SH-SY5Y (cell line): Measurements from ENCODE around the gene TMEM119.

ENCODE experiments used
- GATA2 ChIP-seq: IDR thresholded peaks from 2 replicates; pipeline ENCODE4 v1.6.1; 2011; ENCODE audit warnings: mild to moderate bottlenecking, low read depth, low read length
- GATA3 ChIP-seq: IDR thresholded peaks from 2 replicates; pipeline ENCODE4 v1.6.1; 2011; ENCODE audit warnings: low read depth, mild to moderate bottlenecking, low read length, moderate library complexity

Gene TMEM119

DNA sequence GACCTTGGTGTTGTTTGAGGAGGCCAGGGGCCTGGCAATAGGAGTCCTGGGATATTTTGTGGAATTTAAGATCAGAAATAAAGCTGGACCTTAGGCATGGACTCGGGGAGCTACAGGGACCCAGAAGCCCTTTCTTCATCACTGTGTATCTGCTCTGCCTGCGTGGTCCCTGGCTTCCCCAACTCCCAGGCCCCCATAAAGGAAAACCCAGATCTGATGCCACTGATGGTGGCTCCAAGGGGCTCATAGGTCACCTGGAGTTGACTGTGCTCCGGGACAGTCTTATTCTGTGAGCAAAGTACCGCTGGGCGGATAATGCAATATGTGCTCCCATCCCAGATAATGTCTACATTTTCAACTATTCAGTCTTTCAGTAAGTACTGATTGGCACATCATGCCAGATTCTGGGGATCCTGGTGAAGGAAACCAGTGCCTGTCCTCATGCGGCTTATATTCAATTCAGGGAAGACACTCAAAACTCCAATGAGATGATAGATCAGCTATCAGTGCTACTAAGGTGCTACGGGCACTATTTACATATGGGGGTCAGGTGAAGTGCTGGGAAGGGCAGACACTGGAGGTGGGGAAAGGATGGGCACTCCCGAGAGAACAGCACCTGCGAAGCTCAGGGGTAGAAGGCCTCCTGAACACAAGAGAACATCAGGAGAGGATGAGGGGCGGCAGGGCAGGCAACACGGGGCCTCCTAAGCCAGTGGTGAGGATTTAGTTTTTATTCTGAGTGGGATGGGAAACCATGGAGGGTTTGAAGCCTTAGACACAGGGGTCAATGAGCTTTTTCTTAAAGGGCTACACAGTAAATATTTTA is 41.3 kb upstream of the TMEM119 start:
- TF ChIP-seq GATA2 (no peak), GATA3 (no peak)

DNA sequence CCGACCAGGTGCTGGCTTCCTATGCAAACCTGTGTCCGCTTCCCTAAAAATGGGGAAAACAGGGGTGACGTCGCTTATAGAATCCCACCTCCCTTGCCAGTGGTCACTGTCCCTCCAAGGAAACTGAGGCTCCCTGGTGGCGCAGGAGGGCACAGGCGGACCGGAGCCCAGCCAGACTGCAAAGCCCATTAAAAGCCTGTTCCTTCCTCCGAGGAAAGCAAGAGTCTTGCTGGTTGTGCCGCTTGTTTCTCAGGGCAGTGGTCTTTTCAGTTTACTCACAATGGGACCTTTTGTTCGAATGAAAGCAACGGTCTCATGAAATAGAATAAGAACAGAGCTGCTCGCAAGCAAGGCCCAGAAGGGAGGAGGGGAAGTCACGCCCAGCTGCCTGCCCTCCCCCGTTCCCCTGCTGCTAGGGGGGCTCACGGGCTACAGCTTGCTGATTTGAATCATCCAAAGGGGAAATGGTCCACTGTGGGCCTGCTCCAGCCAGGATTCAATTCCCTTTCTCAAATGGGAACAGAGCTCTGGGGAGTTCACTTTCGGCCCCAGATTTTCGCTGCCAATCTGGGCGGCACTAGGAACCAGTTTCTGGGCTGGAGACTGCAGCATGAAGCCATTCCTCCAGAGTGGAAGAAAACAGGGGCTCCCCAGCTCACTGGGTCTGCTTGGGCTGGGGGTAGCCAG is 40.4 kb upstream of the TMEM119 start:
- TF ChIP-seq GATA2 = no peak

DNA sequence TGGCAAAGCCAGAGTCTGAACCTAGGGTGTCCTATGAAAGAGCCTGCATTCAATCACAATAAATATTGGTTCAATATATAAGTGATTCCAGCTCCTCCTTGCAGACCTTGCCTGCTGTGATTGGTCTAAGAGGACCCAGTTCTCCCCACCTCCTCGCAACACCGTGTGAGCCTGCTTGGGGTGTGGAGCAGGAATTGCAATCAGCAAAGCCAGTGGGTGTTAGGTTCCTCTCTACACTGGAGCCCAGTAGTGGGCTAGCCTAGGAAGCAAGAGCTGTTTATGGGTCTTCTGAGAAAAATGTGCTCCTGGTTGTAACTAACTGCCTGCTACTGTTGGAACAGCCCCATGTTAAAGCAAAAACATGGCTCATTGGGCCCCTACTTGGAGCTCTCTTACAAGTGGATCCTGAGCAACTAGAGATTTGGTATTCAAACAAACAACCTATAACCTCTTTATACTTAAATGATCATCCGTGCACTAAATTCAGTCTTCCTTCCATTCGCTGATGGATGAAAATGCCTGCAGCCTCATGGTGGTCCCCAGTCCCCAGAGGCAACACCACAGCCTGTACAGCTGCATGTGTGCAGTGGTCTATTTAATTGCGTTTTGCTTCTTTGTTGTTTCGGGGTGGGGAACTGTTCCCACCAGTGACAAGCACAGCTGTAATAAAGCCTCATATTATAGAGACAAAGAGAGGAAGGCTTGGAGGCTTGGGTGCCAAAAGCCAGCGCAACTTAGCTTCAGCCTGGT is 39.5 kb upstream of the TMEM119 start:
- TF ChIP-seq GATA3 (no peak), GATA2 (no peak)

GRCh38 chr12:108635997-108636808 is 38.3 kb upstream of the TMEM119 start:
- no peak for TF ChIP-seq GATA3
- TF ChIP-seq GATA2 = no peak

DNA sequence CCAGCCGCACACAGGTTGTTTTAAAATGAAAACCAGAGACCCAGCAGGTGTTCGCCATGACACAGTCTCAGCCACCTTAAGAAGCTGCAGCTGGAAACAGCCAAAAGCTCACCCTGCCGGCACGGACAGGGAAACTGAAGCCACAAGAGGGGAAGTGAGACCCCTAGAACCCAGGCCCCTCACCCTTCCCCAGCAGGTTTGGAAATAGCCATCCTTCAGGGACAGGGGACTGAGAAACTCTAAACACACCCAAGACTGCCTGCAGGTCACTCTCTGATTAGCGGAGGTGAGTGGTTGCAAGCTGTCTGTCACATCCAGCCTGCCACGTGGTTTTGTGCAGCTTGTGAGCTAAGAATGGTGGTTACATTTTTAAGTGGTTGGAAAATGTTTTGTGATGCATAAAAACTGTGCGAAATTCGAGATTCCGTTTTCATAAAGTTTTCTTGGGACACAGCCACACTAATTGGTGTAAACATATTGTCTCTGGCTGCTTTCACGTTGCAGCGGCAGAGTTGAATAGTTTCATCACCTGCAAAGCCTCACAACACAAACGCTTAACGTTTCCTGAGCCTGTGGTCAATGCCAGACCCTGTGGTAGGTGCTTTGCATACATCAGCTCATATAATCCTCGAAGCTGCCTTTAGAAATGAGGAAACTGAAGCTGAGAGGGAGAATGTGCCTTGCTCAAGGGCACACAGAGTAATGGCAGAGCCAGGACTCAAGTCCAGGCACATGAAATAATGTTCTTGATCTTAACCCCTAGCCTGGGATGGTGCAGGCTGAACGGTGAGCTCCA is 37.5 kb upstream of the TMEM119 start:
- no peak for TF ChIP-seq GATA3
- no peak for TF ChIP-seq GATA2

DNA sequence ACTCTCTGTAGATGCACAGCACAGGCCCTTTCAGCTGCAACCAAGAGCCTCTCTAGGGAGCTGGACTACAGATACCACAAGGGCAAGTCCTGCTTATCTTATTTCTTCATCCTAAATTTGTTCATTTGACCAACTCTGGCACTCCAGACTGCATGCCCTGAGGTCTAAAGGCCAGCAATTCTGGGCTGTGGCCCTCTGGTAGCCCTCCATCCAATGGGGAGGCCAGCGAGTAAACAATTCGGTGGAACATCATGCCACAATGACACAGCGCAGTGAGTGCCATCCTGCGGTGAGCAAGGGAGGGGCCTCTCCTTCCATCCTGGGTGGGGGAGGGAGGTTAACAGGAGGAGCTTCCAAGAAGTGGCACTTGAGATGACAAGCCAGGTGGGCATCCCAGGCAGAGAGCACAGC is 36.5 kb upstream of the TMEM119 start:
- TF ChIP-seq GATA3 (no peak), GATA2 (no peak)

- TF ChIP-seq GATA2 (no peak), GATA3 (no peak)
Measured at GRCh38 chr12:108633534-108634248, 35.8 kb upstream of the TMEM119 start, which contains the start of gene SELPLG. SELPLG (minus strand) TSS chr12:108633894; CDS start chr12:108624307, 9,587 bp downstream.

DNA sequence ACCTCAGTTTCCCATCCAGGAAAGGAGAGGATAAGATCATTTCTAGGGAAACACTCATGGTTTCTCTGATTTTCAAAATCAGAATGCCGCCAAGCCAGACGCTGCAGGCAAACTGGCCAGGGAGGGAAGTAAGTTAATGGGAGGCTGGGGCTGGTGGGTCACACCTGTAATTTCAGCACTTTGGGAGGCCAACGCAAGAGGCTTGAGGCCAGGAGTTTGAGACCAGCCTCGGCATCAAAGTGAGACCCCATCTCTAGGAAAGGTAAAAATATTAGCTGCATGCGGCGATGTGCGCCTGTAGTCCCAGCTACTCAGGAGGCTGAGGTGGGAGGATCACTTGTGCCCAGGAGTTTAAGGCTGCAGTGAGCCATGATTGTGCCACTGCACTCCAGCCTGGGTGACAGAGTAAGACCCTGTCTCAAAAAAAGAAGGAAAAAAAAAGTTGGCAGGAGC is 35.2 kb upstream of the TMEM119 start:
- TF ChIP-seq GATA2 (no peak), GATA3 (no peak)

GRCh38 chr12:108630481-108631207 is 32.8 kb upstream of the TMEM119 start:
- TF ChIP-seq GATA2 (no peak), GATA3 (no peak)

- TF ChIP-seq GATA3 (no peak), GATA2 (no peak)
Measured at GRCh38 chr12:108629824-108630476, 32.1 kb upstream of the TMEM119 start.

DNA sequence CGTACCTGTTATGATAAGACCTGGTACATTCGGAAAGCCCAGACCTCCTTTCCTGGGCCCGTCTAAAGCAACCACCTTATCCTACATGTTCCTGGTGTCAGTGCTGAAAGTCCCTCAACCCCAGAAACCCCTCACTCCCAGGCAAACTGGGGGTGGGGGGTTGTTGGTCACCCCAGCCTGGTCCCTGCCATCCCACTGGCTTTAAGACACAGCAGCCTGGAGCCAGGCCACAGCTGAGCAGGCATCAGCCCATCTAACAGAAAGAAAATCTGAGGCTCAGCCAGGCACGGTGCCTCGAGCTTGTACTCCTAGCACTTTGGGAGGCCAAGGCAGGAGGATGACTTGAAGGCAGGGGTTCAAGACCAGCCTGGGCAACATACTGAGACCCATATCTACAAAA is 31.3 kb upstream of the TMEM119 start:
- TF ChIP-seq GATA2 (no peak), GATA3 (no peak)
